Natural killer cell (primary cell): Measurements from ENCODE around the gene SPATA20. TPM values are rescaled to one million over a fixed set of nuclear protein-coding genes. Genes with fewer than 3 reads are reported as not detected.

Source experiments
- ATAC-seq, 3 donors: fragments of 150-1000 bp in 2 of 3; fragments of 200-7000 bp in 1 of 3; cut with Tn5 transposase; 1 replicate in 1 of 3; 2 replicates in 2 of 3; pipeline ENCODE4 v1.10.0; 2021; ENCODE audit warnings: mild to moderate bottlenecking in 2 of 3, moderate library complexity in 2 of 3
- DNase-seq, 2 donors: peaks; one replicate each; pipeline versions ENCODE4 v3.0.0 to v3.0.0-alpha.2; 2013 to 2021; ENCODE audit warnings: mixed read lengths in 1 of 2
- H3K27ac ChIP-seq: one replicate; pipeline ENCODE4 v1.5.1; 2013; ENCODE audit warnings: mild to moderate bottlenecking, low read length
- H3K27me3 ChIP-seq: one replicate; pipeline ENCODE4 v1.6.1; 2013; ENCODE audit warnings: low read length; ENCODE audit not compliant: control insufficient read depth, insufficient read depth
- H3K36me3 ChIP-seq: one replicate; pipeline ENCODE4 v1.6.1; 2013; ENCODE audit warnings: low read length; ENCODE audit not compliant: control insufficient read depth, insufficient read depth
- H3K4me1 ChIP-seq: one replicate; pipeline ENCODE4 v1.6.1; 2013; ENCODE audit warnings: low read length; ENCODE audit not compliant: control insufficient read depth, insufficient read depth
- H3K4me3 ChIP-seq: one replicate; pipeline ENCODE4 v1.5.1; 2013; ENCODE audit warnings: low read length
- H3K9me3 ChIP-seq: one replicate; pipeline ENCODE4 v1.6.1; 2013; ENCODE audit warnings: low read length; ENCODE audit not compliant: control insufficient read depth, insufficient read depth
- H3K27ac Mint-ChIP-seq, 2 donors: one replicate each; pipeline ENCODE4 v1.8.0; 2022; ENCODE audit warnings: mild to moderate bottlenecking in 2 of 2, mixed read lengths in 2 of 2, moderate library complexity in 1 of 2
- H3K27me3 Mint-ChIP-seq, 2 donors: one replicate each; pipeline ENCODE4 v1.8.0; 2022; ENCODE audit warnings: low read depth in 2 of 2, mixed read lengths in 2 of 2
- H3K36me3 Mint-ChIP-seq: one replicate; pipeline ENCODE4 v1.8.0; 2022; ENCODE audit warnings: mixed read lengths
- H3K4me1 Mint-ChIP-seq, 2 donors: one replicate each; pipeline ENCODE4 v1.8.0; 2022; ENCODE audit warnings: mixed read lengths in 2 of 2
- H3K4me3 Mint-ChIP-seq: one replicate; pipeline ENCODE4 v1.8.0; 2022; ENCODE audit warnings: mild to moderate bottlenecking, moderate library complexity, mixed read lengths
- H3K9me3 Mint-ChIP-seq, 2 donors: one replicate each; pipeline ENCODE4 v1.8.0; 2022; ENCODE audit warnings: mixed read lengths in 2 of 2
- WGBS: methylation state at CpG from one replicate; pipeline ENCODE4 v1.1.7; 2013; ENCODE audit warnings: missing lambda C conversion rate; ENCODE audit not compliant: insufficient coverage; 5-methylcytosine and 5-hydroxymethylcytosine counted together
- intact Hi-C: fragments of 100-400 bp; cut with micrococcal nuclease; formaldehyde crosslinking; loops from one replicate; pipeline ENCODE4 v1.14.2; 2022
- total RNA-seq, 4 donors: library from RNA; stranded (reverse); fragments of 120-200 nt in 1 of 4; gene quantifications; one replicate each; pipeline versions ENCODE4 v1.2.3 to v1.2.4, GENCODE V29; 2013 to 2022
- TF ChIP-seq, protein P1 (sequence below): fragments of 200-600 bp; IDR thresholded peaks from one replicate; pipeline ENCODE4 v1.8.0; 2022; ENCODE audit warnings: antibody characterized with exemption

Gene SPATA20
- total RNA-seq, 3 donors from 2014 or later (not counting 1 experiment from before 2014, with no cell fraction given): 30.7 to 45.5 (median 32.5) TPM

DNA sequence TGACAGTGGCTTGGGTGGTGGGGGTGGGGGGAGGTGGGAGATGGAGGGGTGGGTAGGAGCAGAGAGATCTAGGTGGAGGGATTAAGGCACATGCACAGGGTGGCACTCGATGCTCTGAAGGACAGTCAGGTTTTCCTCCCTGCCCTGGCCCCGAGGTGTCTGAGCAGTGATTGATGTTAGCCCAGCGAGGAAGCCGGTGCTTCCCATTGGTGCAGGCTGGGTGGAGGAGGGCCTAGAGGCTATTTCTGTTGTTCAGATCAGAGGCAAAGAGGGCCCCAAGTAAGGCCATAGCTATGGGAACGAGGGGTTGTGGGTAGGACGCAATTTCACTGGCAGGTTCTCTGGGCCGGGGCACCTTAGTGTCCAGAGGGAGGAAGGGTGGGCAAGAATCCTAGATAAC is 36.7 kb downstream of the SPATA20 start:
- Histone ChIP-seq H3K4me3 (no peak overlapping the region), H3K36me3 (no peaks in the 10 kb centered on the region), H3K4me1 (no peaks in the 10 kb centered on the region), H3K27me3 (no peaks in the 10 kb centered on the region), H3K27ac (no peak overlapping the region), H3K9me3 (no peaks in the 10 kb centered on the region)
- no peaks in the 10 kb centered on the region for H3K9me3 Mint-ChIP-seq
- peaks cover 0 to 20% of the 10 kb centered on the region in 2 donors for H3K27me3 Mint-ChIP-seq
- no peaks in the 10 kb centered on the region for H3K36me3 Mint-ChIP-seq
- intact Hi-C loops: no loop called here
- H3K4me3 Mint-ChIP-seq: no peak overlapping the region
- 58% methylated on average over 7 of the region's 7 CpGs for WGBS
- no peak overlapping the region for H3K27ac Mint-ChIP-seq
- ATAC-seq: no peak
- no peak for DNase-seq
- no peaks in the 10 kb centered on the region for H3K4me1 Mint-ChIP-seq
- TF ChIP-seq, protein P1, sequence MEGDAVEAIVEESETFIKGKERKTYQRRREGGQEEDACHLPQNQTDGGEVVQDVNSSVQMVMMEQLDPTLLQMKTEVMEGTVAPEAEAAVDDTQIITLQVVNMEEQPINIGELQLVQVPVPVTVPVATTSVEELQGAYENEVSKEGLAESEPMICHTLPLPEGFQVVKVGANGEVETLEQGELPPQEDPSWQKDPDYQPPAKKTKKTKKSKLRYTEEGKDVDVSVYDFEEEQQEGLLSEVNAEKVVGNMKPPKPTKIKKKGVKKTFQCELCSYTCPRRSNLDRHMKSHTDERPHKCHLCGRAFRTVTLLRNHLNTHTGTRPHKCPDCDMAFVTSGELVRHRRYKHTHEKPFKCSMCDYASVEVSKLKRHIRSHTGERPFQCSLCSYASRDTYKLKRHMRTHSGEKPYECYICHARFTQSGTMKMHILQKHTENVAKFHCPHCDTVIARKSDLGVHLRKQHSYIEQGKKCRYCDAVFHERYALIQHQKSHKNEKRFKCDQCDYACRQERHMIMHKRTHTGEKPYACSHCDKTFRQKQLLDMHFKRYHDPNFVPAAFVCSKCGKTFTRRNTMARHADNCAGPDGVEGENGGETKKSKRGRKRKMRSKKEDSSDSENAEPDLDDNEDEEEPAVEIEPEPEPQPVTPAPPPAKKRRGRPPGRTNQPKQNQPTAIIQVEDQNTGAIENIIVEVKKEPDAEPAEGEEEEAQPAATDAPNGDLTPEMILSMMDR: no peak

- TF ChIP-seq, protein P1: no peak
- H3K27me3 Mint-ChIP-seq: peaks cover 0 to 18% of the 10 kb centered on the region in 2 donors
- DNase-seq (no peak), ATAC-seq (no peak)
- Histone ChIP-seq H3K27ac (no peak overlapping the region), H3K9me3 (no peaks in the 10 kb centered on the region), H3K4me3 (no peak overlapping the region), H3K36me3 (no peaks in the 10 kb centered on the region), H3K27me3 (no peaks in the 10 kb centered on the region), H3K4me1 (no peaks in the 10 kb centered on the region)
- intact Hi-C loops: no loop called here
- no peaks in the 10 kb centered on the region for H3K4me1 Mint-ChIP-seq
- no peak overlapping the region for H3K27ac Mint-ChIP-seq
- H3K36me3 Mint-ChIP-seq: no peaks in the 10 kb centered on the region
- H3K9me3 Mint-ChIP-seq: no peaks in the 10 kb centered on the region
- no peak overlapping the region for H3K4me3 Mint-ChIP-seq
- 86% methylated on average over 4 of the region's 4 CpGs for whole genome bisulfite sequencing
These were observed 37.1 kb downstream of the SPATA20 start for GRCh38 chr17:50584116-50584515.

GRCh38 chr17:50584749-50585148 is 37.8 kb downstream of the SPATA20 start:
- no peak overlapping the region for H3K4me3 ChIP-seq
- no peak overlapping the region for H3K27ac Mint-ChIP-seq
- H3K27me3 ChIP-seq: no peaks in the 10 kb centered on the region
- H3K27me3 Mint-ChIP-seq: peaks cover 0 to 18% of the 10 kb centered on the region in 2 donors
- no peaks in the 10 kb centered on the region for H3K36me3 Mint-ChIP-seq
- intact Hi-C loops: no loop called here
- H3K9me3 ChIP-seq: no peaks in the 10 kb centered on the region
- no peaks in the 10 kb centered on the region for H3K36me3 ChIP-seq
- DNase-seq (no peak), ATAC-seq (no peak)
- 90% methylated on average over 5 of the region's 6 CpGs for WGBS
- no peaks in the 10 kb centered on the region for H3K4me1 ChIP-seq
- no peak overlapping the region for H3K4me3 Mint-ChIP-seq
- TF ChIP-seq, protein P1: no peak
- no peaks in the 10 kb centered on the region for H3K4me1 Mint-ChIP-seq
- H3K27ac ChIP-seq: no peak overlapping the region
- no peaks in the 10 kb centered on the region for H3K9me3 Mint-ChIP-seq

DNA sequence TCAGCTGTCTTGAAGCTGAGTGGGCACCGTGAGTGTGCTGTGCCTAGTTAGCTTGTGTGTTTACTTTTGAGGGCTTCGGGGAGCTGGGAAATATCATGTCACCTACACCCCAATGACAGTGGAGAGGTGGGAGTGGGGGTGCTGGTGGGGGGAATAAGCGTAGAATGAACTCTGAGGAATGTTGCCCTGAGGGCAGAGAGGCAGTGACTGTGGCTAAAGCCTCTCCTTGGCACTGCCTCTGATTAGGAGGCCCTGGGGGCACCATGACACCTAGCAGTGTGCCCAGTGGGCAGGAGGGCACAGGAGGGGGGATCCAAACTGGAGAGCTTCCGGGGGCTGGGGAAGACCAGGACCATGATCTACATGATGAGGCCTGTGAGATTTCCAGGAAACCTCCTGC is 38.4 kb downstream of the SPATA20 start:
- no peaks in the 10 kb centered on the region for H3K4me1 ChIP-seq
- Mint-ChIP-seq H3K27me3 (peaks cover 0 to 18% of the 10 kb centered on the region in 2 donors), H3K36me3 (no peaks in the 10 kb centered on the region), H3K27ac (no peak overlapping the region), H3K4me1 (no peaks in the 10 kb centered on the region), H3K9me3 (no peaks in the 10 kb centered on the region), H3K4me3 (no peak overlapping the region)
- WGBS: 85% methylated on average over 2 of the region's 4 CpGs
- no peaks in the 10 kb centered on the region for H3K9me3 ChIP-seq
- TF ChIP-seq, protein P1: no peak
- no peak overlapping the region for H3K27ac ChIP-seq
- ATAC-seq: no peak
- intact Hi-C loops: no loop called here
- H3K36me3 ChIP-seq: no peaks in the 10 kb centered on the region
- no peak overlapping the region for H3K4me3 ChIP-seq
- no peaks in the 10 kb centered on the region for H3K27me3 ChIP-seq
- no peak for DNase-seq
